RWPE2 (cell line): ENCODE data around the gene CDX1.

Source experiments
- ATAC-seq: fragments of 200-7000 bp; cut with Tn5 transposase; 3 replicates; pipeline ENCODE4 v1.9.1; 2021; ENCODE audit warnings: low read depth
- DNase-seq: peaks from one replicate; pipeline ENCODE4 v3.0.0-alpha.2; 2020; ENCODE audit warnings: low spot score
- H3K27ac ChIP-seq: fragments of 450-650 bp; 2 replicates; pipeline ENCODE4 v1.5.1; 2017; ENCODE audit warnings: mild to moderate bottlenecking; ENCODE audit not compliant: poor library complexity, severe bottlenecking
- H3K27me3 ChIP-seq: fragments of 250-450 bp; sonication (Bioruptor Pico); 2 replicates; pipeline ENCODE4 v1.5.1; 2021; ENCODE audit warnings: mild to moderate bottlenecking, moderate library complexity; ENCODE audit not compliant: insufficient read depth, poor library complexity, severe bottlenecking
- H3K36me3 ChIP-seq: fragments of 250-450 bp; sonication (Bioruptor Pico); 2 replicates; pipeline ENCODE4 v1.5.1; 2020; ENCODE audit warnings: low read depth, mild to moderate bottlenecking, moderate library complexity
- H3K4me1 ChIP-seq: fragments of 250-450 bp; sonication (Bioruptor Pico); 2 replicates; pipeline ENCODE4 v1.5.1; 2021; ENCODE audit warnings: mild to moderate bottlenecking, moderate library complexity; ENCODE audit not compliant: insufficient read depth, poor library complexity, severe bottlenecking
- H3K4me3 ChIP-seq: fragments of 250-450 bp; sonication (Bioruptor Pico); 2 replicates; pipeline ENCODE4 v1.5.1; 2021; ENCODE audit warnings: mild to moderate bottlenecking, moderate library complexity; ENCODE audit not compliant: severe bottlenecking
- H3K9me3 ChIP-seq: fragments of 250-450 bp; sonication (Bioruptor Pico); 2 replicates; pipeline ENCODE4 v1.5.1; 2021; ENCODE audit warnings: mild to moderate bottlenecking, moderate library complexity; ENCODE audit not compliant: severe bottlenecking
- TF ChIP-seq, protein P1 (sequence below): fragments of 450-650 bp; IDR thresholded peaks from one replicate; pipeline ENCODE4 v1.5.1; 2017; ENCODE audit warnings: mild to moderate bottlenecking, moderate library complexity; ENCODE audit not compliant: poor library complexity, severe bottlenecking

The CDX1 gene

GRCh38 chr5:150126199-150126920 lies 40.2 kb upstream of the CDX1 start:
- ATAC-seq (no peak), DNase-seq (peak; percentile 54)
- TF ChIP-seq, protein P1, sequence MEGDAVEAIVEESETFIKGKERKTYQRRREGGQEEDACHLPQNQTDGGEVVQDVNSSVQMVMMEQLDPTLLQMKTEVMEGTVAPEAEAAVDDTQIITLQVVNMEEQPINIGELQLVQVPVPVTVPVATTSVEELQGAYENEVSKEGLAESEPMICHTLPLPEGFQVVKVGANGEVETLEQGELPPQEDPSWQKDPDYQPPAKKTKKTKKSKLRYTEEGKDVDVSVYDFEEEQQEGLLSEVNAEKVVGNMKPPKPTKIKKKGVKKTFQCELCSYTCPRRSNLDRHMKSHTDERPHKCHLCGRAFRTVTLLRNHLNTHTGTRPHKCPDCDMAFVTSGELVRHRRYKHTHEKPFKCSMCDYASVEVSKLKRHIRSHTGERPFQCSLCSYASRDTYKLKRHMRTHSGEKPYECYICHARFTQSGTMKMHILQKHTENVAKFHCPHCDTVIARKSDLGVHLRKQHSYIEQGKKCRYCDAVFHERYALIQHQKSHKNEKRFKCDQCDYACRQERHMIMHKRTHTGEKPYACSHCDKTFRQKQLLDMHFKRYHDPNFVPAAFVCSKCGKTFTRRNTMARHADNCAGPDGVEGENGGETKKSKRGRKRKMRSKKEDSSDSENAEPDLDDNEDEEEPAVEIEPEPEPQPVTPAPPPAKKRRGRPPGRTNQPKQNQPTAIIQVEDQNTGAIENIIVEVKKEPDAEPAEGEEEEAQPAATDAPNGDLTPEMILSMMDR = no peak
- H3K27ac ChIP-seq = no peak overlapping the region
- no peaks in the 10 kb centered on the region for H3K27me3 ChIP-seq
- no peaks in the 10 kb centered on the region for H3K4me1 ChIP-seq
- no peaks in the 10 kb centered on the region for H3K9me3 ChIP-seq
- H3K36me3 ChIP-seq = no peaks in the 10 kb centered on the region
- H3K4me3 ChIP-seq = no peak overlapping the region

- H3K27me3 ChIP-seq = no peaks in the 10 kb centered on the region
- no peaks in the 10 kb centered on the region for H3K36me3 ChIP-seq
- DNase-seq (no peak), ATAC-seq (no peak)
- TF ChIP-seq, protein P1 = no peak
- H3K9me3 ChIP-seq = no peaks in the 10 kb centered on the region
- H3K4me3 ChIP-seq = no peak overlapping the region
- H3K27ac ChIP-seq = no peak overlapping the region
- H3K4me1 ChIP-seq = no peaks in the 10 kb centered on the region
Measured at GRCh38 chr5:150126921-150127265, 39.7 kb upstream of the CDX1 start.

- Histone ChIP-seq H3K4me1 (no peaks in the 10 kb centered on the region), H3K27me3 (no peaks in the 10 kb centered on the region), H3K27ac (no peak overlapping the region), H3K4me3 (no peak overlapping the region), H3K9me3 (no peaks in the 10 kb centered on the region), H3K36me3 (no peaks in the 10 kb centered on the region)
- TF ChIP-seq, protein P1 = no peak
- no peak for DNase-seq
- no peak for ATAC-seq
Measured at GRCh38 chr5:150129454-150129812, 37.1 kb upstream of the CDX1 start.

DNA sequence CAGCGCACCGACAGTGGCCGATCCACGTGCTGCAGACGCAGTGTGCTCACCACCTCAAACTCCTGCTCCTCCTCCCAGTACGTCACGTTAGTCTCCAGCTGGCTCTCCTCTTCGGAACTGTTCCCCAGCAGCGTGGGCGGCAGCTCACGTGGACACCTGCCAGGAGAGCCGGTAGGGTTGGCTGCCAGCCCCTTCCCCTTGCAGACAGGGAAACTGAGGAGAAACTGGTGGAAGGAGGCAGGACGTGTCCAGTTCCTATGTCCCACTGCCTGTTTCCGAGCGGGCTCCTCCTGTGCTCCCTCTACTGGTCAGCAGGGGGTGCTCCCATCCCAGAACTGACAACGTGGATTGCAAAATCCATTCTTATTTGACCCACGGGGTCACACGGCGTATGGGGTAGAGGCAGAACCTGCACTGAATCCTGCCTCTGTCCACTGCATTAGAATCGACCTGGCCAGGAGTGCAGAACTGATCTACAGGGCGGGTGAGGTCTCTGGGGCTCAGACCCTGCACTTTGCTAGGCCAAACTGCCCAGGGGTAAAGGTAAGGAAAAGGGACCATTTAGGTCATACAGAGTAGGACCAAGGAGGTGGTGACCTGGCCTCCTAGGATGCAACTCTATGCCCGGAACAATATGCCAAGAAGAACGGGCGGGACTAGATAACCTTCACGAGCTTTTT lies 36.6 kb upstream of the CDX1 start:
- DNase-seq = no peak
- no peaks in the 10 kb centered on the region for H3K4me1 ChIP-seq
- no peaks in the 10 kb centered on the region for H3K36me3 ChIP-seq
- ATAC-seq = peak; percentile 65
- TF ChIP-seq, protein P1 = peak; percentile 98
- no peaks in the 10 kb centered on the region for H3K27me3 ChIP-seq
- no peak overlapping the region for H3K4me3 ChIP-seq
- H3K27ac ChIP-seq = no peak overlapping the region
- H3K9me3 ChIP-seq = no peaks in the 10 kb centered on the region

- Histone ChIP-seq H3K27ac (no peak overlapping the region), H3K9me3 (no peaks in the 10 kb centered on the region), H3K4me1 (no peaks in the 10 kb centered on the region), H3K36me3 (no peaks in the 10 kb centered on the region), H3K27me3 (no peaks in the 10 kb centered on the region), H3K4me3 (no peak overlapping the region)
- TF ChIP-seq, protein P1 = no peak
- DNase-seq (no peak), ATAC-seq (no peak)
Measured at GRCh38 chr5:150130493-150130922, 36.1 kb upstream of the CDX1 start.
